Cortex of kidney (tissue), 1 donor: Measurements from ENCODE around the gene FAIM.
"Not testable (repeated sequence)": the region's sequence is repeated elsewhere in the genome, so short reads cannot be mapped to it uniquely, and the experiment has no call there.

ENCODE experiments used
- DNase-seq: peaks from one replicate; lab custom pipeline; 2025; lab: John Stamatoyannopoulos, UW

The FAIM gene, protein sequence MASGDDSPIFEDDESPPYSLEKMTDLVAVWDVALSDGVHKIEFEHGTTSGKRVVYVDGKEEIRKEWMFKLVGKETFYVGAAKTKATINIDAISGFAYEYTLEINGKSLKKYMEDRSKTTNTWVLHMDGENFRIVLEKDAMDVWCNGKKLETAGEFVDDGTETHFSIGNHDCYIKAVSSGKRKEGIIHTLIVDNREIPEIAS

DNA sequence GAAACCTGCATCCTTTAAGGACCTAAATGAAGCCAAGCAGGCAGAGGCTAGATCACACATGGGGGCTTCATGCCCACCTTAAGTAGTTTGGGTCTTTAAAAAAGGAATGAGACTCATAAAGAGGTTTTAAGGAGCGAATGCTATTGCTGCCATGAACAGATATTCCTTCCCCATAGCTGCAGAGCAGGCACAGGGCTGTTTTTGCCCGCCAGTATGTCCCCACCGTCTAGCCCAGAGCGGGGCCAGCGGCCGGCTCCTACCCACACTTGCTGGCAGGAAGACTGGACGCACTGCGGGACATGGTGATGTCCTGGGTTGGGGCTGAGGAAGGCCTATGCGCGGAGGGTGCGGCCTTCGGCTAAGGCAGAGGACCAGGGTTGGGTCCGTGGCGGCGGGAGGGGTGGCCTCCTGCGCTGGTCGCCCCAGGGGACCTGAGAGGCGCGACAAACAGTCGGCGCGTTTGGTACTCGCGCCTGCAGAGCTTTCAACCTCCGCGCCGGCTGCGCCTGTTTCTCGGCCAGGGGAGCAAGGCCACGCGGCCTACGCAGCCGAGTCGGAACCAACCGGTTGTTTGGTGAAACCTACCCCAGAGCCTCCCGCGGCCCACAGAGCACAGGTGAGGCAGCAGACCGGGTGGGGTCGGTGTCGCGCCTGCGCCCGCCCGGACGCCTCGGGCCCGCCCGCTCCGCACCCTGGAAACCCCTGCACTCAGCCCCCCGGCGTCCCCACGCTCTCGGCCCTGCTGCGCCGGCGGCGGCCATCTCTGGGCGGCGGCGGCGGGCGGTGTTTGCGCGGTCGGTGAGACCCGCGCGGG lies at the start of gene FAIM:
Gene FAIM, plus strand, starts transcription at position 450 of the 814 bp plus-strand sequence. CDS start 10,956 bp downstream, outside the sequence.
- no peak for DNase-seq

DNA sequence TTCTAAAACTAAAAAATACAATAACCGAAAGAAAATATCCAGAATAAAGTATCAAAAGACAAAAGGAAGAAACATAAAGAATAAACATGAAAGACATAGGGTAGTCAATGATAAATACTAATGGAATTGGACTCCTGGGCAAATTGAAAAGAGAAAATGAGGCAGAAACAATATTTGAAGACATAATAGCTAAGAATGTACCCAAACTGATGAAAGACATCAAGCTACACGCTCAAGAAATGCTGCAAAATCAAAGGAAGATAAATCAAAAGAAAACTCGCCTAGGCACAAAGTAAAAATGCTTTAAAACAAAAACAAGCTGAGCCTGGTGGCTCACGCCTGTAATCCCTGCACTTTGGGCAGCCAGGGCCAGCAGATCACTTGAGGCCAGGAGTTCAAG lies 49.4 kb upstream of the FAIM start:
- DNase-seq, result no peak

DNA sequence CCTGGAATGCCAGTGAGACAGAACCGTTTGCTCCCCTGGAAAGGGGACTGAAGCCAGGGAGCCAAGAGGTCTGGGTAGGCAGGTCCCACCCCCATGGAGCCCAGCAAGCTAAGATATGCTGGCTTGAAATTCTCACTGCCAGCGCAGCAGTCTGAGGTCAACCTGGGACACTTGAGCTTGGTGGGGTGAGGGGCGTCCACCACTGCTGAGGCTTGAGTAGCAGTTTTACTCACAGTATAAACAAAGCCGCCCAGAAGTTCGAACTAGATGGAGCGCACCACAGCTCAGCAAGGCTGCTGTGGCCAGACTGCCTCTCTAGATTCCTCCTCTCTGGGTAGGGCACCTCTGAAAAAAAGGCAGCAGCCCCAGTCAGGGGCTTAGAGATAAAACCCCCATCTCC lies 48.1 kb upstream of the FAIM start:
- DNase-seq, result no peak

- DNase-seq, result not testable (repeated sequence)
These were observed 45.7 kb upstream of the FAIM start for GRCh38 chr3:138562902-138563301.

DNA sequence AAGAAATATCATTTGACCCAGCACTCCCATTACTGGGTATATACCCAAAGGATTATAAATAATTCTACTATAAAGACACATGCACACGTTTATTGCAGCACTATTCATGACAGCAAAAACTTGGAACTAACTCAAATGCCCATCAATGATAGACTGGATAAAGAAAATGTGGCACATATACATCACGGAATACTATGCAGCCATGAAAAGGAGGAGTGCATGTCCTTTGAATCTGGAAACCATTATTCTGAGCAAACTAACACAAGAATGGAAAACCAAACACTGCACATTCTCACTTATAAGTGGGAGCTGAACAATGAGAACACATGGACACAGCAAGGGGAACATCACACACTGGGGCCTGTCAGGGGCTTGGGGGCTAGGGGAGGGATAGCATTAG lies 42.3 kb upstream of the FAIM start:
- DNase-seq, result not testable (repeated sequence)

DNA sequence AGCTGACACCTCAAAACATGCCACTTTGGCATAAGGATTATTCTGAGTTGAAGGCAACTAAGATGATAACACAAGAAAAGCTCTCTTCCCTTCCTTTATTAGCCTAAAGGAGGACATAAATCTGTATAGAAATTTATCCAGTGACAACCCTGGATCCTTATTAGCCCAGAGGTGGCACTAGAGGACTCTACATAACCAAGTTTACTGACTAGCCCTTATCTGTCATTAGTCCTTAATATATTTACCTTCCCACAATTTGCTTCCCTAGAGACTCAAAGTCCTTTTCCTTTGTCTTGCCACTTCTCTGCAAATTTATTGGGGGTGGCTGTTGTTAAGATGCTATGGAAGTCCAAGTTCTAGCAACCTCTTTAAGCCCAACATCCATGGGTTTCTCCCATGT lies 41.2 kb upstream of the FAIM start:
- no peak for DNase-seq

- DNase-seq, result no peak
These were observed 39.5 kb upstream of the FAIM start for GRCh38 chr3:138569090-138569489.

GRCh38 chr3:138569624-138570023 lies 38.9 kb upstream of the FAIM start:
- DNase-seq, result not testable (repeated sequence)

DNA sequence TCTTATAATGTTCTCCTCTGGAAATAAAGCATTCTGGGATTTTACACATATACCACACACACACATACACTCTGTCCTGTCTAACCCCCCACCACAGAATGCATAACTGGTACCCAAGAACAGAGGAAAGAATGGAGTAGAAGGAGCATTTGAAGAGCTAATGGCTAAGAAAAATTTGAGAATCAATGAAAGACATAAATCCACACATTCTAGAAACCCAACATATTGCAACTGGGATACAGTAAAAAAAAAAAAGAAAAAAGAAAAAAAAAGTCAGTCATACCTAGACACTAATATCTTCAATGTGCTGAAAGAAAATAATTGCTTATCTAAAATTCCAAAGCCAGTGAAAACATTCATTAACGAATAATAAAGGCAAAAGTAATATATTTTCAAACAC lies 35.4 kb upstream of the FAIM start:
- no peak for DNase-seq

GRCh38 chr3:138578141-138578540 lies 30.4 kb upstream of the FAIM start:
- no peak for DNase-seq

GRCh38 chr3:138578961-138579574 lies 29.5 kb upstream of the FAIM start:
- no peak for DNase-seq

GRCh38 chr3:138587374-138587773 lies 21.2 kb upstream of the FAIM start:
- DNase-seq, result no peak

GRCh38 chr3:138588445-138588844 lies 20.1 kb upstream of the FAIM start:
- no peak for DNase-seq

DNA sequence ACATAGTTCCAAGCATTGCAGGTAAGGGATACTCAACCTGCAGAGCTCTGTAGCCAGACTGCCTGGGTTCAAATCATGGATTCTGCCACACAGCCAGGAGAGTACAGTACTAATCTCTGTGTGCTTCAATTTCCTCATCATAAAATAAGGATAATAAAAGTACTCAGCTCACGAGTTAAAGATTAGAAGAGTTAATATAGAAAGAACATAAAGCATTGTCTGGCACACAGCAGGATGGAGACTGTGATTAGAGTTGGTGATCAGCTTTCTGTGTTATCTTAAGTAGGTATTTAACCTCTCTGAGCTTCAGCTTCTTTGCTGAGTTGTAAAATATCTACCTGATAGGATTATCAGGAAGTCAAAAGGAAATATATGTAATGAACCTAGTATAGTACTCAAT lies 17.2 kb upstream of the FAIM start:
- DNase-seq, result no peak

GRCh38 chr3:138593488-138594149 lies 15.0 kb upstream of the FAIM start:
- DNase-seq, result no peak

DNA sequence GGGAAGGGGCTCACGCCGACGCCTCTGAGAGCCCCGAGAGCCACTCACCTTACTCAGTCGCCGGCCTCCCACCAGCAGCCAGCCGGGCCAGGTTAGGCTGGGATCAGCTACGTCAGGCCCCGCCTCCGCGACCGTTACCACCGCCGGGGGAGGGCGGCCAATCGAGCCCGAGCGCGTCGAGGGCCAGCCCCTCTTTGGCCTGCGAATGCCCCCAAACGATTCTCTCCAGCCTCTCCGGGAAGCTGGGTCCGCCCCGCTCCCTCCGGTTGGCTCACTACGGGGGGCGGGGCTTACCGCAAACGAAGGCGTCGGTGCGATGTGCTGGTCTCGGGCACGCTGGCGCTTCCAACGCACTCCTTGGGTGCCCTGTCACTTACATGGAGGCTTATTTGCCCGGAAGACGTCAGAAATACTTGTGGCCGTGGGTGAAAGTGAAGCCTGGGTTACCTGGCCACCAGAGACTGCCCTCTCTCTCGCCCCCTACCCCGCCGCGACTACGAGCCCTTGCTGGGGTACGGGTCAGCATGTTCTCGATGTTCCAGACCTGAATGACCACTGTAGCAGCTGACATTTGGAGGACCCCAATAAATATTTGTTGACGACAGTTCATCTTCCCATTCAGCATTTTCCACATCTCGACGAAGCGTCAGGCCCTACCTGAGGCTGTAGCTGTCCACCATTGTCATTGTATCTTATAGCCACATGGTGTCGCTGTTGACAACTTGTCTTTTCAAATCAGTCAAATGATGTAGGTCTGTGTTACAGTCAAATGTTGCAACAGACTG lies 14.2 kb upstream of the FAIM start, which contains the start of gene CEP70:
Gene CEP70, minus strand, starts transcription at position 111 of the 785 bp plus-strand sequence. CDS start 21,333 bp downstream, outside the sequence.
- DNase-seq, result no peak

- no peak for DNase-seq
These were observed 13.5 kb upstream of the FAIM start for GRCh38 chr3:138594935-138595610.

GRCh38 chr3:138597186-138597976 lies 11.2 kb upstream of the FAIM start:
- not testable (repeated sequence) for DNase-seq

GRCh38 chr3:138598534-138598933 lies 10.0 kb upstream of the FAIM start:
- DNase-seq, result no peak

GRCh38 chr3:138600100-138600745 lies 8.3 kb upstream of the FAIM start:
- no peak for DNase-seq
